Astrocyte (in vitro differentiated cells and primary cell): ENCODE data around the gene PNMA8A. TPM values are rescaled to one million over a fixed set of nuclear protein-coding genes. Genes with fewer than 3 reads are reported as not detected.

Experiments
- DNase-seq: peaks from one replicate; pipeline ENCODE4 v3.0.0-alpha.2; 2010; ENCODE audit warnings: low read depth
- FAIRE-seq: peaks from 2 replicates; lab custom pipeline; 2011; peaks lifted over from hg19 to GRCh38; lab: Jason Lieb, UNC
- H2AFZ ChIP-seq: 2 replicates; pipeline ENCODE4 v1.6.0; 2012; ENCODE audit warnings: low read depth, low read length, inconsistent platforms
- H3K27ac ChIP-seq: 2 replicates; pipeline ENCODE4 v1.5.1; 2011; ENCODE audit warnings: low read depth, low read length, inconsistent platforms
- H3K27me3 ChIP-seq: 2 replicates; pipeline ENCODE4 v1.6.0; 2011; ENCODE audit warnings: low read length, inconsistent platforms; ENCODE audit not compliant: insufficient read depth
- H3K36me3 ChIP-seq: 2 replicates; pipeline ENCODE4 v1.5.1; 2011; ENCODE audit warnings: low read length, inconsistent platforms; ENCODE audit not compliant: insufficient read depth
- H3K4me1 ChIP-seq: 2 replicates; pipeline ENCODE4 v1.5.1; 2011; ENCODE audit warnings: low read length, inconsistent platforms; ENCODE audit not compliant: insufficient read depth
- H3K4me2 ChIP-seq: 2 replicates; pipeline ENCODE4 v1.6.0; 2012; ENCODE audit warnings: low read length, inconsistent platforms
- H3K4me3 ChIP-seq: 2 replicates; pipeline ENCODE4 v1.5.1; 2011; ENCODE audit warnings: low read depth, mild to moderate bottlenecking, low read length, inconsistent platforms; ENCODE audit not compliant: insufficient read depth
- H3K79me2 ChIP-seq: 2 replicates; pipeline ENCODE4 v1.6.0; 2012; ENCODE audit warnings: mild to moderate bottlenecking, low read length, inconsistent platforms; ENCODE audit not compliant: insufficient read depth
- H3K9ac ChIP-seq: 2 replicates; pipeline ENCODE4 v1.6.0; 2012; ENCODE audit warnings: mild to moderate bottlenecking, low read length, inconsistent platforms
- H3K9me3 ChIP-seq: 2 replicates; pipeline ENCODE4 v1.5.1; 2012; ENCODE audit warnings: low read depth, mild to moderate bottlenecking, low read length, inconsistent platforms; ENCODE audit not compliant: insufficient read depth
- H4K20me1 ChIP-seq: 2 replicates; pipeline ENCODE4 v1.6.0; 2012; ENCODE audit warnings: low read length, inconsistent platforms; ENCODE audit not compliant: insufficient read depth
- H3K27ac Mint-ChIP-seq: one replicate; pipeline ENCODE4 v1.8.0; 2021; ENCODE audit warnings: mild to moderate bottlenecking, mixed read lengths; ENCODE audit not compliant: unreplicated experiment
- H3K27me3 Mint-ChIP-seq: one replicate; pipeline ENCODE4 v1.8.0; 2021; ENCODE audit warnings: low read depth, mixed read lengths; ENCODE audit not compliant: unreplicated experiment
- H3K36me3 Mint-ChIP-seq: one replicate; pipeline ENCODE4 v1.8.0; 2021; ENCODE audit warnings: low read depth, mixed read lengths; ENCODE audit not compliant: unreplicated experiment
- H3K4me1 Mint-ChIP-seq: one replicate; pipeline ENCODE4 v1.8.0; 2021; ENCODE audit warnings: low read depth, mixed read lengths; ENCODE audit not compliant: unreplicated experiment
- H3K4me3 Mint-ChIP-seq: one replicate; pipeline ENCODE4 v1.8.0; 2021; ENCODE audit warnings: mild to moderate bottlenecking, moderate library complexity, mixed read lengths; ENCODE audit not compliant: unreplicated experiment
- H3K9me3 Mint-ChIP-seq: one replicate; pipeline ENCODE4 v1.8.0; 2021; ENCODE audit warnings: mild to moderate bottlenecking, mixed read lengths; ENCODE audit not compliant: unreplicated experiment
- CTCF ChIP-seq: IDR thresholded peaks from 2 replicates; pipeline ENCODE4 v1.5.1; 2011; ENCODE audit warnings: low read depth, mild to moderate bottlenecking, inconsistent platforms, low read length, moderate library complexity; ENCODE audit not compliant: insufficient read depth
- EZH2 ChIP-seq: IDR thresholded peaks from 2 replicates; pipeline ENCODE4 v1.6.1; 2012; ENCODE audit warnings: mild to moderate bottlenecking, low read length, inconsistent platforms; ENCODE audit not compliant: insufficient read depth
- total RNA-seq: library from RNA; stranded (reverse); gene quantifications from 2 replicates; pipeline ENCODE4 v1.2.1, GENCODE V29; 2021

Gene PNMA8A
- total RNA-seq, 1 donor from 2014 or later: 12.1 TPM

DNA sequence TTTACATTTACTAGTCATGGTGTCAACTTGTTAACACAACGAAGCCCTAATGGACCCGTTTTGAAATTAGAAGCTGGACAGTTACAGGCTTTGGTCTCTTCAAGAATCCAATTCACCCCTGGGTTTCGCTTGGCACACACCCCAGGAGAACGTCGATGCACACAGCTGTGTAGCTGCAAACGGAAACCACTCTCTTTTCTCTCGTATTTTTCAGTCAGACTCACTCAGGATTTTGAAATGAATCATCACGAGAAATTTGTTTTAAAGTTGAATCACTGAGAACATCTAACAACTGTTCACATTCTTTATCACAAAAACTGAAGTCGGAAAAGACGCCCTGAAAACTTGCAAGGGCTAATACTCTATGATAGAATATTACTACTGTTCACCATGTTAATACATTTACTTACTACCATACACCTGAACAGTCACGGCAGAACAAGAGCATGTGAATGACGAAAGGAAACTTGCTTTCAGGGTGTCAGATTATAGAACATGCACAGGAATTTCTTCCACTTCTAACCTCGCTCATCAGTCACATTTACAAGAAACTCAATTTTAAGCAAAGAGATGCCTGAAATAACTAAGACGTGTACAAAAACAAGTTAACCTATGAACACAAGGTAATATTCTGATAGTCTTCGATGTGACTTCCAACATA is 4.7 kb downstream of the PNMA8A start:
- DNase-seq: peak; percentile 88
- no peaks in the 10 kb centered on the region for H4K20me1 ChIP-seq
- H3K27ac ChIP-seq: peak overlapping the region; percentile 20
- H3K27me3 ChIP-seq: no peaks in the 10 kb centered on the region
- H3K4me3 ChIP-seq: no peak overlapping the region
- H3K9ac ChIP-seq: peak overlapping the region; percentile 17
- no peak for TF ChIP-seq CTCF
- no peak for TF ChIP-seq EZH2
- Mint-ChIP-seq H3K9me3 (peaks cover 5% of the 10 kb centered on the region), H3K4me3 (no peak overlapping the region), H3K27me3 (no peaks in the 10 kb centered on the region), H3K27ac (peak overlapping the region; percentile 44), H3K4me1 (peaks cover 11% of the 10 kb centered on the region), H3K36me3 (peaks cover 13% of the 10 kb centered on the region)
- H3K36me3 ChIP-seq: no peaks in the 10 kb centered on the region
- H3K79me2 ChIP-seq: no peaks in the 10 kb centered on the region
- peak; percentile 98 for FAIRE-seq
- H3K9me3 ChIP-seq: no peaks in the 10 kb centered on the region
- H2AFZ ChIP-seq: no peak overlapping the region
- H3K4me2 ChIP-seq: peak overlapping the region; percentile 80
- H3K4me1 ChIP-seq: peaks cover 22% of the 10 kb centered on the region

- H3K9me3 Mint-ChIP-seq: peaks cover 5% of the 10 kb centered on the region
- no peak overlapping the region for H3K4me3 ChIP-seq
- no peak overlapping the region for H2AFZ ChIP-seq
- no peak overlapping the region for H3K9ac ChIP-seq
- H3K27me3 ChIP-seq: no peaks in the 10 kb centered on the region
- H3K27ac Mint-ChIP-seq: no peak overlapping the region
- peaks cover 7% of the 10 kb centered on the region for H3K36me3 Mint-ChIP-seq
- H3K36me3 ChIP-seq: no peaks in the 10 kb centered on the region
- no peak overlapping the region for H3K4me3 Mint-ChIP-seq
- H3K27me3 Mint-ChIP-seq: no peaks in the 10 kb centered on the region
- TF ChIP-seq CTCF (no peak), EZH2 (no peak)
- no peaks in the 10 kb centered on the region for H4K20me1 ChIP-seq
- no peak overlapping the region for H3K27ac ChIP-seq
- H3K4me2 ChIP-seq: no peak overlapping the region
- no peaks in the 10 kb centered on the region for H3K9me3 ChIP-seq
- peaks cover 12% of the 10 kb centered on the region for H3K4me1 ChIP-seq
- H3K79me2 ChIP-seq: no peaks in the 10 kb centered on the region
- no peak for DNase-seq
- peaks cover 11% of the 10 kb centered on the region for H3K4me1 Mint-ChIP-seq
- no peak for FAIRE-seq
These were observed 7.8 kb downstream of the PNMA8A start for GRCh38 chr19:46463516-46463915.

DNA sequence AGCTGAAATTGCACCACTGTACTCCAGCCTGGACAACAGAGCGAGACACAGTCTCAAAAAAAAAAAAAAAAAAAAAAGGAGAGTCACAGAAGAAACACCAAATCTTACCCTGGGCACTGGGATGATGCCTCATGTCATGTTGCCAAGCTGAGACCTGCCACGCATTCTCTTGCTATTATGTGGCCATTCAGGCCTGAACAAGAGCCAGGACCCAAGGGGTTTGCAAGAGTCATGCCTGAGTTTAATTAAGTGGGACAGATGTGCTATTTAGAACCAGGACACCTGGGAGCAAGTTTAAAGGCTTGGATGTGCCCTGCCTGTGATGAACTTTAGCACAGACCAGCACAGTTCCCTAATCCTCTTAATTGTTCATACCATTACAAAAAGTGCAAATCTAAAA is 9.8 kb downstream of the PNMA8A start:
- Histone ChIP-seq H3K79me2 (no peaks in the 10 kb centered on the region), H3K36me3 (no peaks in the 10 kb centered on the region), H3K4me3 (no peak overlapping the region), H3K9me3 (no peaks in the 10 kb centered on the region), H2AFZ (no peak overlapping the region), H3K27me3 (no peaks in the 10 kb centered on the region), H3K4me2 (no peak overlapping the region), H3K4me1 (peaks cover 4% of the 10 kb centered on the region), H4K20me1 (no peaks in the 10 kb centered on the region), H3K27ac (no peak overlapping the region), H3K9ac (no peak overlapping the region)
- DNase-seq (no peak), FAIRE-seq (no peak)
- Mint-ChIP-seq H3K9me3 (no peaks in the 10 kb centered on the region), H3K36me3 (no peaks in the 10 kb centered on the region), H3K27ac (no peak overlapping the region), H3K4me1 (peaks cover 2% of the 10 kb centered on the region), H3K4me3 (no peak overlapping the region), H3K27me3 (no peaks in the 10 kb centered on the region)
- TF ChIP-seq EZH2 (no peak), CTCF (no peak)
